Calu3 (cell line): Measurements from ENCODE around the gene COL5A1. TPM values are rescaled to one million over a fixed set of nuclear protein-coding genes. Genes with fewer than 3 reads are reported as not detected.

Experiments
- BruUV-seq: library from RNA; stranded (reverse); fragments of 400-500 nt; replicated peaks from 2 replicates; lab custom pipeline; 2021; lab: Mats Ljungman, UMichigan
- CTCF ChIA-PET: fragments of 300-600 bp; sonication (Branson Sonifier 250); formaldehyde crosslinking; loops from one replicate; lab custom pipeline; 2022; ENCODE audit warnings: antibody characterized with exemption; lab: Charles Lee
- DNase-seq: peaks from one replicate; pipeline ENCODE4 v3.0.0; 2022
- H3K27ac Mint-ChIP-seq: one replicate; pipeline ENCODE4 v1.8.0; 2022; ENCODE audit warnings: mixed read lengths; ENCODE audit not compliant: unreplicated experiment
- H3K27me3 Mint-ChIP-seq: one replicate; pipeline ENCODE4 v1.8.0; 2022; ENCODE audit warnings: mixed read lengths; ENCODE audit not compliant: unreplicated experiment
- H3K36me3 Mint-ChIP-seq: one replicate; pipeline ENCODE4 v1.8.0; 2022; ENCODE audit warnings: mild to moderate bottlenecking, moderate library complexity, mixed read lengths; ENCODE audit not compliant: insufficient read depth, unreplicated experiment
- H3K4me1 Mint-ChIP-seq: one replicate; pipeline ENCODE4 v1.8.0; 2022; ENCODE audit warnings: mild to moderate bottlenecking, low read depth, mixed read lengths; ENCODE audit not compliant: unreplicated experiment
- H3K4me3 Mint-ChIP-seq: one replicate; pipeline ENCODE4 v1.8.0; 2022; ENCODE audit warnings: mild to moderate bottlenecking, low read depth, moderate library complexity, mixed read lengths; ENCODE audit not compliant: unreplicated experiment
- H3K9me3 Mint-ChIP-seq: one replicate; pipeline ENCODE4 v1.8.0; 2022; ENCODE audit warnings: low read depth, mixed read lengths; ENCODE audit not compliant: unreplicated experiment
- CTCF ChIP-seq: fragments of 200-600 bp; IDR thresholded peaks from one replicate; pipeline ENCODE4 v1.8.0; 2022; ENCODE audit warnings: antibody characterized with exemption; ENCODE audit not compliant: unreplicated experiment
- intact Hi-C: fragments of 100-400 bp; cut with micrococcal nuclease; formaldehyde crosslinking; loops from one replicate; pipeline ENCODE4 v1.10.0; 2022; ENCODE audit not compliant: unreplicated experiment
- microRNA-seq: library from miRNA; unstranded; fragments of <30 nt; microRNA quantifications from one replicate; pipeline ENCODE4 v1.2.0, GENCODE V29; 2022
- total RNA-seq: library from RNA; stranded (reverse); gene quantifications from 2 replicates; pipeline ENCODE4 v1.2.3, GENCODE V29; 2022

COL5A1 gene
- total RNA-seq, 1 experiment from 2014 or later, result not detected

- no peak for DNase-seq
- Mint-ChIP-seq H3K27me3 (peaks cover 19% of the 10 kb centered on the region), H3K9me3 (peaks cover 5% of the 10 kb centered on the region), H3K27ac (no peak overlapping the region), H3K4me3 (no peak overlapping the region), H3K36me3 (no peaks in the 10 kb centered on the region), H3K4me1 (no peaks in the 10 kb centered on the region)
- CTCF ChIA-PET, result no interaction called here
- TF ChIP-seq CTCF, result no peak
- no TSS peak for BruUV-seq
- intact Hi-C loops, result no loop called here
Observed at GRCh38 chr9:134892820-134893420, 251.3 kb downstream of the COL5A1 start.

Small RNA genes lying within 50 kb of the gene (microRNA-seq; reads per million reads assigned to microRNA genes)
- gene MIR3689A, result not detected
- gene MIR3689B, result not detected
- gene MIR3689C, result not detected
- not detected for gene MIR3689D1
- gene MIR3689D2, result not detected
- not detected for gene MIR3689E
- not detected for gene MIR3689F

Other genes starting within 250 kb of the COL5A1 start
- gene FCN2, start 239.0 kb downstream of the COL5A1 start, total RNA-seq, result not detected in 2 replicates